ENCODE measurements around the gene GRK2. TPM values are rescaled to one million over a fixed set of nuclear protein-coding genes. Genes with fewer than 3 reads are reported as not detected.

Gene GRK2
- total RNA-seq, 1 donor from 2014 or later, result 43.1 TPM

DNA sequence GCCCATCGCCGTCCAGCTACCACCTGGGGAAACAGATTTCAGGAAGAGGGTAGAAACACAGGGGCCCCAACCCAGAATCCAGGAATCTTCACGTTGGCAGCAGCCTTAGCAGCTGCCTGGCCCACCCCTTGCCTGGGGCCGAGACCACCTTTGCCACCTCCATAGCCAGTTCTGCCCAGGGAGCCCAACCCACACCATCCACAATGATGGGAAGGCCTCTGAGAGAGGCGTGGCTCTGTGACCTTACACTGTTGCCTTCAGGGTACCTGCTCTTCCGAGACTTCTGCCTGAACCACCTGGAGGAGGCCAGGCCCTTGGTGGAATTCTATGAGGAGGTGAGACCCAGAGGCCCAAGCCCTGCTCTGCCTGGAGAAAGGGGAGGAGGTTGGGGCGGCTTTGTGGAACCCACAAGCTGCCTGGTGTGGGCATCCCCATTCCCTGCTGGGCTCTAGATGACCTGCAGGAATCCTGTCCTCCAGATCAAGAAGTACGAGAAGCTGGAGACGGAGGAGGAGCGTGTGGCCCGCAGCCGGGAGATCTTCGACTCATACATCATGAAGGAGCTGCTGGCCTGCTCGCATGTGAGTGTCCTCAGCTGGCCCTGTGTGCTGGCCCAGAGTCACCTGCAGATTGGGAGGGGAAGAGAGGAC lies 12.8 kb downstream of the GRK2 start:
- DNase-seq (ENCODE audit: low spot score), result no peak
- intact Hi-C loops (cut with DNase I), result no loop called here

DNA sequence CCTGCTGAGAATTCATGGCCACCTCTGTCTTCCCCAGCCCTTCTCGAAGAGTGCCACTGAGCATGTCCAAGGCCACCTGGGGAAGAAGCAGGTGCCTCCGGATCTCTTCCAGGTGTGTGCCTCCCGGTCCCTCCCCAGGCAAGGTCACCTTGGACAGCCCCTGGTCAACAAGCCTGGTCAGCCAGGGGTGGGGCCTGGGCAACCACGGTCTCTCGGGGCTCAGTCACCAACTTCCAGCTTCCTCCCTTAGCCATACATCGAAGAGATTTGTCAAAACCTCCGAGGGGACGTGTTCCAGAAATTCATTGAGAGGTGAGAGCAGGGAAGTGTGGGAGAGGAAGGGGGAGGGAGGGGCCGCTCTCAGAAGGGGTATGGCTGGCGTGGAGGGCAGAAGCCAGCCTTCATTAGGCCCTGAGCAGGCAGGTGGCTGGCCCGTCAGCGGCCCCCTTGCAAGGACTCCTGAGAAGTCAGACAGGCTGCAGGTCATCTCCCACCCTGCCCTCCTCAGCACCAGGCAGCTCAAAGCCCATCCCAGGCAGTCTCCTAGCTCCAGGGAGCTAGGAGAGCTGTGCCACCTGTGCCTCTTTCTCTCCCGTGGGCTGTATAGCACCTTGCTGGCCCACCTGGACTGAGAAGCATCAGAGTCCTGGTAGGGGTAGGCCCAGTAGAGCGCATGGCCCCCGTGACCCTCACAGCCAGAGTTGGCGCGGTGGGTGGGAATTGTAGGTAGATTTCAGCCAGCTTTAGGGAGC lies 13.5 kb downstream of the GRK2 start:
- intact Hi-C loops (cut with DNase I), result no loop called here
- no peak for DNase-seq (ENCODE audit: low spot score)

- DNase-seq (ENCODE audit: low spot score), result no peak
- intact Hi-C loops (cut with DNase I), result no loop called here
Measured at GRCh38 chr11:67280341-67280787, 14.1 kb downstream of the GRK2 start.

GRCh38 chr11:67280788-67281551 lies 14.7 kb downstream of the GRK2 start:
- intact Hi-C loops (cut with DNase I), result no loop called here
- DNase-seq (ENCODE audit: low spot score), result no peak

DNA sequence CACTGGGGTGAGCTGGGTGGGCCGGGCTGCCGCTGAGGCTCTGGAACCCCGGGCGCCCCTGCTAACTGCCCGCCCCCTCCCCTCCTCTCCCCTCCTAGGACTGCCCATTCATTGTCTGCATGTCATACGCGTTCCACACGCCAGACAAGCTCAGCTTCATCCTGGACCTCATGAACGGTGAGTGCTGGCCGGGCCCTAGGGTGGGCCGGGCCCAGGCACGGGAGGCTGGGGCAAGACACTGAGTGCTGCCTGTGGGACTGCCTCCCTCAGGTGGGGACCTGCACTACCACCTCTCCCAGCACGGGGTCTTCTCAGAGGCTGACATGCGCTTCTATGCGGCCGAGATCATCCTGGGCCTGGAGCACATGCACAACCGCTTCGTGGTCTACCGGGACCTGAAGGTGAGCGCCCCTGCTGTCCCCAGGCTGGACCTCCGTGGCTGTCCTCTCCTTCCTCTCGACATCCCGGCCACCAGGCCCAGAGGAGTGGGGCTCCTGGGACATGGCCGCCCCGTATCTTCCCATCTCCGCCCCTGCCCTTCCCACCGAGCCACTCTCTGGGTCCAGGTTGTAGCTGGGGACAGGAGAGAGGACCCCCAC lies 15.4 kb downstream of the GRK2 start:
- DNase-seq (ENCODE audit: low spot score), result peak; percentile 35
- intact Hi-C loops (cut with DNase I), result no loop called here

DNA sequence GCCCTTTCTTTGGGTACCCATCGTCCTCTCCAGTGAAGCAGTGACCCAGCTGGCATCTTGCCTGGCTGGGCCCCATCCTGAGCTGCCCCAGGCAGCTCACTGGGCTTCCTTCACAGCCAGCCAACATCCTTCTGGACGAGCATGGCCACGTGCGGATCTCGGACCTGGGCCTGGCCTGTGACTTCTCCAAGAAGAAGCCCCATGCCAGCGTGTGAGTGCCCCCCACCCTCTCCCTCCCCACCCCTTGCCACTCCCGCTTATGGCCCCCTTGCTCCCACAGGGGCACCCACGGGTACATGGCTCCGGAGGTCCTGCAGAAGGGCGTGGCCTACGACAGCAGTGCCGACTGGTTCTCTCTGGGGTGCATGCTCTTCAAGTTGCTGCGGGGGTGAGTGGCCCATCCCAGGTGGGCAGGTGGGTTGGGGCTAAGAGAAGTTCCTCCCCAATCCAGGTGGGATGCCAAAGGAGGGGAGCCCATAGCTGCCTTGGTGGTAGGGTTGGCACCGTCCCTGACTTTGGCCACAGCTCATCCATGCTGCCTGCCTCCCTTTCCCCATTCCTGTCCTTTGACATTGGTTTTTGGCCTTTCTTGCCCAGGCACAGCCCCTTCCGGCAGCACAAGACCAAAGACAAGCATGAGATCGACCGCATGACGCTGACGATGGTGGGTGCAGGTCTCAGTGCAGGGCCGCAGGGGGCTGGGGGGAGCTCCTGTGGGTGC lies 16.0 kb downstream of the GRK2 start:
- DNase-seq (ENCODE audit: low spot score), result no peak
- intact Hi-C loops (cut with DNase I), result no loop called here

DNA sequence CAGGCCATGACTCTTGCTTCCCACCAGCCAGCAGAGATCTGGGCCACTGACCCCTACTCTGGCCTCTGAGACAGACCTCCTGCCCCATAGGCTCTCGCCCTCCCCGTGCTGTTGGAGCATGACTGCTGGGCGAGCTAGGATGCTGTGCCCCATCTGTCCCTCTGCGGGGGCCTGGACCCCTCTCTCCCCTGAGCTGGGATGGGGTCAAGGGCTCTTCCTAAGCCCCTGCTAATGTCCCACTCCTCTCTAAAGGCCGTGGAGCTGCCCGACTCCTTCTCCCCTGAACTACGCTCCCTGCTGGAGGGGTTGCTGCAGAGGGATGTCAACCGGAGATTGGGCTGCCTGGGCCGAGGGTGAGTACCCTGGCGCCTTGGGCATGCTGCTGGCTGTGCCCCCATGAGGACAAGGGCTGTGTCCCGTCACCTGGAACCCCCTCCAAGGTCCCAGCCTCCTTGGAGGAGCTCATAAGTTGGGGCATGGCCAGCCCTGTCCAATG lies 16.7 kb downstream of the GRK2 start:
- intact Hi-C loops (cut with DNase I), result no loop called here
- no peak for DNase-seq (ENCODE audit: low spot score)

DNA sequence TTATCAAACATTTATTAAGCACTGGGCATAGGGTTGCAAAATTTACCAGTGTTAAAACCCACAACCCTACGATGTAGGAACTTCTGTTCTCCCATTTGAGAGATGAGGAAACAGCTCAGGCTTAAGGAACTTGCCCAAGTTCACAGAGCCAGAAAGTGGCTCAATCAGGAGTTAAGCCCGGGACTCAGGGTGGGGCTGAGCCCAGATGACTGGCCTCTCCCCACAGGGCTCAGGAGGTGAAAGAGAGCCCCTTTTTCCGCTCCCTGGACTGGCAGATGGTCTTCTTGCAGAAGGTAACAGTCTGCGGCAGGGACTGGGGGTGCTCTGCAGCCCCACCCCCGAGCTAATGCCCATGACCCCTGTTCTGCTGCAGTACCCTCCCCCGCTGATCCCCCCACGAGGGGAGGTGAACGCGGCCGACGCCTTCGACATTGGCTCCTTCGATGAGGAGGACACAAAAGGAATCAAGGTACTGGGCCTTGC lies 17.2 kb downstream of the GRK2 start:
- no peak for DNase-seq (ENCODE audit: low spot score)
- intact Hi-C loops (cut with DNase I), result no loop called here

DNA sequence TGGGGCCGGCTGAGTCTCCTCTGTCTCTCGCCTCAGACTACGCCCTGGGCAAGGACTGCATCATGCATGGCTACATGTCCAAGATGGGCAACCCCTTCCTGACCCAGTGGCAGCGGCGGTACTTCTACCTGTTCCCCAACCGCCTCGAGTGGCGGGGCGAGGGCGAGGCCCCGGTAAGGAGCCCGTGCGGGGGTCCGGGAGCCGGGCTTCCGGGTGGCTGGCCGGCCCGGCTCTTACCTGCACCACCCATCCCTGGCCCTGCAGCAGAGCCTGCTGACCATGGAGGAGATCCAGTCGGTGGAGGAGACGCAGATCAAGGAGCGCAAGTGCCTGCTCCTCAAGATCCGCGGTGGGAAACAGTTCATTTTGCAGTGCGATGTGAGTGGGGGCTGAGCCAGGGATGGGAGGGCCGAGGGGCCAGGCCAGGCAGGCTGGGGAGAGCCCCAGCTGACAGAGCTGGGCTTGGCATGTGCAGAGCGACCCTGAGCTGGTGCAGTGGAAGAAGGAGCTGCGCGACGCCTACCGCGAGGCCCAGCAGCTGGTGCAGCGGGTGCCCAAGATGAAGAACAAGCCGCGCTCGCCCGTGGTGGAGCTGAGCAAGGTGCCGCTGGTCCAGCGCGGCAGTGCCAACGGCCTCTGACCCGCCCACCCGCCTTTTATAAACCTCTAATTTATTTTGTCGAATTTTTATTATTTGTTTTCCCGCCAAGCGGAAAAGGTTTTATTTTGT lies 18.7 kb downstream of the GRK2 start:
- intact Hi-C loops (cut with DNase I), result no loop called here
- no peak for DNase-seq (ENCODE audit: low spot score)

DNA sequence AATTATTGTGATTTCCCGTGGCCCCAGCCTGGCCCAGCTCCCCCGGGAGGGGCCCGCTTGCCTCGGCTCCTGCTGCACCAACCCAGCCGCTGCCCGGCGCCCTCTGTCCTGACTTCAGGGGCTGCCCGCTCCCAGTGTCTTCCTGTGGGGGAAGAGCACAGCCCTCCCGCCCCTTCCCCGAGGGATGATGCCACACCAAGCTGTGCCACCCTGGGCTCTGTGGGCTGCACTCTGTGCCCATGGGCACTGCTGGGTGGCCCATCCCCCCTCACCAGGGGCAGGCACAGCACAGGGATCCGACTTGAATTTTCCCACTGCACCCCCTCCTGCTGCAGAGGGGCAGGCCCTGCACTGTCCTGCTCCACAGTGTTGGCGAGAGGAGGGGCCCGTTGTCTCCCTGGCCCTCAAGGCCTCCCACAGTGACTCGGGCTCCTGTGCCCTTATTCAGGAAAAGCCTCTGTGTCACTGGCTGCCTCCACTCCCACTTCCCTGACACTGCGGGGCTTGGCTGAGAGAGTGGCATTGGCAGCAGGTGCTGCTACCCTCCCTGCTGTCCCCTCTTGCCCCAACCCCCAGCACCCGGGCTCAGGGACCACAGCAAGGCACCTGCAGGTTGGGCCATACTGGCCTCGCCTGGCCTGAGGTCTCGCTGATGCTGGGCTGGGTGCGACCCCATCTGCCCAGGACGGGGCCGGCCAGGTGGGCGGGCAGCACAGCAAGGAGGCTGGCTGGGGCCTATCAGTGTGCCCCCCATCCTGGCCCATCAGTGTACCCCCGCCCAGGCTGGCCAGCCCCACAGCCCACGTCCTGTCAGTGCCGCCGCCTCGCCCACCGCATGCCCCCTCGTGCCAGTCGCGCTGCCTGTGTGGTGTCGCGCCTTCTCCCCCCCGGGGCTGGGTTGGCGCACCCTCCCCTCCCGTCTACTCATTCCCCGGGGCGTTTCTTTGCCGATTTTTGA lies 19.5 kb downstream of the GRK2 start:
- intact Hi-C loops (cut with DNase I), result no loop called here
- no peak for DNase-seq (ENCODE audit: low spot score)

GRCh38 chr11:67286621-67287333 lies 20.5 kb downstream of the GRK2 start:
- DNase-seq (ENCODE audit: low spot score), result no peak
- intact Hi-C loops (cut with DNase I), result no loop called here

GRCh38 chr11:67287355-67288197 lies 21.3 kb downstream of the GRK2 start:
- no peak for DNase-seq (ENCODE audit: low spot score)
- intact Hi-C loops (cut with DNase I), result loop anchor here (2.0 kb wide), 2 partner anchors 21 to 29 kb away; partner anchors contain the start of gene GRK2

DNA sequence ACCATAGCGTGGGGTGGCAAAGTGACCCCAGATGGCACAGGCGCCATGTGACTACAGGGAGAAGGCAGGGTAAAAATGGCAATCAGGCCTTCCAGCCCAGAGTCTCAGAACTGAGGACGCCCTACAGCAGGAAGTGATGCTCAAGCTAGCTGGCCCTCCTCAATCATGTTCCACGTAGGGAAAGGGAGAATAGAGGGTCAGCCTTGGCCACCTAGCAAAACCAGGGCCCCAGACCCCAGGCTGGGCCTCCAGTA lies 21.9 kb downstream of the GRK2 start:
- DNase-seq (ENCODE audit: low spot score), result no peak
- intact Hi-C loops (cut with DNase I), result loop anchor here (2.0 kb wide), 2 partner anchors 21 to 29 kb away; partner anchors contain the start of gene GRK2

- intact Hi-C loops (cut with DNase I), result loop anchor here (2.0 kb wide), 2 partner anchors 22 to 28 kb away; partner anchors contain the start of gene GRK2
- DNase-seq (ENCODE audit: low spot score), result peak; percentile 96
Measured at GRCh38 chr11:67288452-67289225, 22.4 kb downstream of the GRK2 start.

DNA sequence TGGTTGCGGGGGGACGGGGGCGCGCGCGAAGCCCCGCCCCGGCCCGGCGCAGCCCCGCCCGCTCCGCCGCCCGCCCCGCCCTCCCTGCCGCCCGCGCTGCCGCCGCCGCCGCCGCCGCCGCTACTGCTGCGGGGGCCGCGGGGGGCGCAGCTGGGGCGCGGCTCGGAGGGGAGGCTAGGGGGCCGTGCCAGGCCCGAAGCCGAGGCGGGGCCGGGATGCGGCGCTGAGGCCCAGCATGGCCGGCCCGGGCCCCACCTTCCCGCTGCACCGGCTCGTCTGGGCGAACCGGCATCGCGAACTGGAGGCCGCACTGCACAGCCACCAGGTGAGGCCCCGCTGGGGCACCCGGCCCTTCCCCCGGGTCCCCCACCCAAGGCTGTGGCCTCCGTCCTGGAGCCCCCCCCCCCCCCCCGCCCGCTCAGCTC lies 23.0 kb downstream of the GRK2 start, which contains the start of gene ANKRD13D:
TSS of gene ANKRD13D (plus strand) at position 78 of the 425 bp plus-strand sequence. CDS start at position 236, 158 bp downstream.
- intact Hi-C loops (cut with DNase I), result loop anchor here (2.0 kb wide), 2 partner anchors 22 to 28 kb away; partner anchors contain the start of gene GRK2
- no peak for DNase-seq (ENCODE audit: low spot score)

All from cardiac septum (tissue), 1 donor.